Vagina (tissue), 2 donors: ENCODE measurements around the gene SIRT7. TPM values are rescaled to one million over a fixed set of nuclear protein-coding genes. Genes with fewer than 3 reads are reported as not detected.
A peak's percentile ranks its signal among the peaks of the same experiment; 100 is the strongest.

Source experiments
- DNase-seq, 2 donors: peaks; one replicate each; pipeline ENCODE4 v3.0.0-alpha.2; 2017; ENCODE audit errors: extremely low spot score in 2 of 2
- H3K27ac ChIP-seq: fragments of 200-600 bp; sonication (generic); one replicate; pipeline ENCODE4 v1.5.1; 2019
- H3K27me3 ChIP-seq: fragments of 200-600 bp; sonication (generic); one replicate; pipeline ENCODE4 v1.5.1; 2019
- H3K36me3 ChIP-seq, 2 donors: fragments of 200-600 bp; sonication (generic); one replicate each; pipeline ENCODE4 v1.5.1; 2017 to 2019
- H3K4me1 ChIP-seq: fragments of 200-600 bp; sonication (generic); one replicate; pipeline ENCODE4 v1.5.1; 2019
- H3K4me3 ChIP-seq, 2 donors: fragments of 200-600 bp; sonication (generic); 1 replicate in 1 of 2; 2 replicates in 1 of 2; pipeline ENCODE4 v1.5.1; 2016 to 2019
- H3K9me3 ChIP-seq: fragments of 200-600 bp; sonication (generic); one replicate; pipeline ENCODE4 v1.5.1; 2019
- CTCF ChIP-seq, 3 experiments: fragments of 450-650 bp in 2 of 3; fragments of 200-600 bp in 1 of 3; sonication (generic) in 1 of 3; IDR thresholded peaks; one replicate each; pipeline ENCODE4 v1.5.1; 2017 to 2019; ENCODE audit warnings: antibody characterized with exemption in 3 of 3, mild to moderate bottlenecking in 2 of 3, moderate library complexity in 2 of 3
- POLR2A ChIP-seq, 2 donors: fragments of 450-650 bp; IDR thresholded peaks; one replicate each; pipeline ENCODE4 v1.6.1; 2017; ENCODE audit warnings: antibody characterized with exemption in 2 of 2, mild to moderate bottlenecking in 2 of 2, moderate library complexity in 2 of 2
- POLR2AphosphoS5 ChIP-seq, 2 donors: sonication (generic); formaldehyde crosslinking; IDR thresholded peaks; one replicate each; pipeline ENCODE4 v1.9.0; 2017; ENCODE audit warnings: antibody characterized with exemption in 2 of 2, mild to moderate bottlenecking in 2 of 2, low read depth in 1 of 2; ENCODE audit not compliant: insufficient read depth in 1 of 2
- intact Hi-C: fragments of 100-400 bp; cut with DNase I; formaldehyde crosslinking; loops from one replicate; pipeline ENCODE4 v1.15.1; 2023
- total RNA-seq: library from RNA; depleted of rRNA; stranded (reverse); fragments of >200 nt; gene quantifications from one replicate; pipeline ENCODE4 v1.2.3, GENCODE V29; 2016

The SIRT7 gene
- total RNA-seq, 1 donor from 2014 or later = 47.9 TPM

GRCh38 chr17:81901167-81902022, 16.6 kb downstream of the SIRT7 start:
- no peak for TF ChIP-seq CTCF (IDR thresholded peaks at IDR 0.05)
- TF ChIP-seq POLR2A (IDR thresholded peaks at IDR 0.05) = no peak
- no peak for TF ChIP-seq POLR2AphosphoS5 (IDR thresholded peaks at IDR 0.05; ENCODE audit: insufficient read depth in 1 of 2, low read depth in 1 of 2)

GRCh38 chr17:81900181-81900820, 17.7 kb downstream of the SIRT7 start:
- Histone ChIP-seq H3K9me3 (no peaks in the 10 kb centered on the region), H3K27me3 (no peaks in the 10 kb centered on the region), H3K4me1 (peaks cover 15% of the 10 kb centered on the region), H3K36me3 (peaks cover 0 to 52% of the 10 kb centered on the region in 2 donors), H3K27ac (no peak overlapping the region), H3K4me3 (no peak overlapping the region)
- no peak for TF ChIP-seq POLR2A (IDR thresholded peaks at IDR 0.05)
- TF ChIP-seq POLR2AphosphoS5 (IDR thresholded peaks at IDR 0.05; ENCODE audit: insufficient read depth in 1 of 2, low read depth in 1 of 2) = no peak
- TF ChIP-seq CTCF (IDR thresholded peaks at IDR 0.05) = no peak
- DNase-seq = no peak
- intact Hi-C loops = no loop called here

More at GRCh38 chr17:81901167-81902022, 16.6 kb downstream of the SIRT7 start:
- Histone ChIP-seq H3K4me3 (peak overlapping the region; percentile 33 to 51), H3K9me3 (no peaks in the 10 kb centered on the region), H3K36me3 (peaks cover 0 to 41% of the 10 kb centered on the region in 2 donors), H3K27ac (no peak overlapping the region), H3K27me3 (no peaks in the 10 kb centered on the region), H3K4me1 (peaks cover 15% of the 10 kb centered on the region)
- DNase-seq = no peak
- intact Hi-C loops = no loop called here

- no peak overlapping the region for H3K27ac ChIP-seq
- no peak overlapping the region for H3K4me3 ChIP-seq
- intact Hi-C loops = no loop called here
- no peaks in the 10 kb centered on the region for H3K9me3 ChIP-seq
- peaks cover 15% of the 10 kb centered on the region for H3K4me1 ChIP-seq
- H3K27me3 ChIP-seq = no peaks in the 10 kb centered on the region
- peaks cover 0 to 54% of the 10 kb centered on the region in 2 donors for H3K36me3 ChIP-seq
- no peak for TF ChIP-seq POLR2AphosphoS5 (IDR thresholded peaks at IDR 0.05; ENCODE audit: insufficient read depth in 1 of 2, low read depth in 1 of 2)
- no peak for TF ChIP-seq CTCF (IDR thresholded peaks at IDR 0.05)
- TF ChIP-seq POLR2A (IDR thresholded peaks at IDR 0.05) = no peak
- no peak for DNase-seq
Observed at GRCh38 chr17:81899514-81900166, 18.3 kb downstream of the SIRT7 start.

- H3K4me1 ChIP-seq = peaks cover 15% of the 10 kb centered on the region
- no peaks in the 10 kb centered on the region for H3K27me3 ChIP-seq
- H3K36me3 ChIP-seq = peaks cover 0 to 62% of the 10 kb centered on the region in 2 donors
- no peak for DNase-seq
- H3K4me3 ChIP-seq = no peak overlapping the region
- no peak for TF ChIP-seq CTCF (IDR thresholded peaks at IDR 0.05)
- no peak for TF ChIP-seq POLR2AphosphoS5 (IDR thresholded peaks at IDR 0.05; ENCODE audit: insufficient read depth in 1 of 2, low read depth in 1 of 2)
- TF ChIP-seq POLR2A (IDR thresholded peaks at IDR 0.05) = no peak
- H3K27ac ChIP-seq = no peak overlapping the region
- intact Hi-C loops = no loop called here
- no peaks in the 10 kb centered on the region for H3K9me3 ChIP-seq
Observed at GRCh38 chr17:81898885-81899284, 19.1 kb downstream of the SIRT7 start.
